ENCODE measurements around the gene HCRT.
"Not testable (repeated sequence)": the region's sequence is repeated elsewhere in the genome, so short reads cannot be mapped to it uniquely, and the experiment has no call there.

Gene HCRT

GRCh38 chr17:42179335-42179734 lies 5.9 kb downstream of the HCRT start:
- DNase-seq (ENCODE audit: low read depth) = no peak

- no peak for DNase-seq (ENCODE audit: low read depth)
Observed at GRCh38 chr17:42178817-42179216, 6.4 kb downstream of the HCRT start.

- DNase-seq (ENCODE audit: low read depth) = no peak
Observed at GRCh38 chr17:42177684-42178083, 7.6 kb downstream of the HCRT start.

GRCh38 chr17:42174126-42174783 lies 11.0 kb downstream of the HCRT start:
- no peak for DNase-seq (ENCODE audit: low read depth)

GRCh38 chr17:42171831-42172230 lies 13.4 kb downstream of the HCRT start:
- no peak for DNase-seq (ENCODE audit: low read depth)

GRCh38 chr17:42169351-42169750 lies 15.9 kb downstream of the HCRT start:
- DNase-seq (ENCODE audit: low read depth) = no peak

GRCh38 chr17:42167807-42168206 lies 17.4 kb downstream of the HCRT start:
- no peak for DNase-seq (ENCODE audit: low read depth)

- no peak for DNase-seq (ENCODE audit: low read depth)
Observed at GRCh38 chr17:42166196-42166763, 19.0 kb downstream of the HCRT start.

- no peak for DNase-seq (ENCODE audit: low read depth)
Observed at GRCh38 chr17:42165751-42166150, 19.5 kb downstream of the HCRT start.

- no peak for DNase-seq (ENCODE audit: low read depth)
Observed at GRCh38 chr17:42163696-42164407, 21.4 kb downstream of the HCRT start.

- no peak for DNase-seq (ENCODE audit: low read depth)
Observed at GRCh38 chr17:42163113-42163512, 22.1 kb downstream of the HCRT start.

GRCh38 chr17:42160531-42160910 lies 24.7 kb downstream of the HCRT start:
- no peak for DNase-seq (ENCODE audit: low read depth)

- DNase-seq (ENCODE audit: low read depth) = no peak
Observed at GRCh38 chr17:42159796-42160530, 25.3 kb downstream of the HCRT start.

- no peak for DNase-seq (ENCODE audit: low read depth)
Observed at GRCh38 chr17:42155614-42156045, 29.6 kb downstream of the HCRT start.

GRCh38 chr17:42153919-42154742 lies 31.1 kb downstream of the HCRT start:
- no peak for DNase-seq (ENCODE audit: low read depth)

GRCh38 chr17:42146911-42147607 lies 38.2 kb downstream of the HCRT start:
- no peak for DNase-seq (ENCODE audit: low read depth)

GRCh38 chr17:42143138-42143537 lies 42.1 kb downstream of the HCRT start:
- DNase-seq (ENCODE audit: low read depth) = not testable (repeated sequence)

- no peak for DNase-seq (ENCODE audit: low read depth)
Observed at GRCh38 chr17:42142371-42142896, 42.8 kb downstream of the HCRT start.

GRCh38 chr17:42141382-42141781 lies 43.9 kb downstream of the HCRT start:
- no peak for DNase-seq (ENCODE audit: low read depth)

- not testable (repeated sequence) for DNase-seq (ENCODE audit: low read depth)
Observed at GRCh38 chr17:42140690-42141089, 44.6 kb downstream of the HCRT start.

Data from activated T-helper 9 cell treated with anti-CD3 and anti-CD28 coated beads, Interleukin-2, amount 50 U/mL, for 16 hours (primary cell).